HG03280 (cell line): Measurements from ENCODE around the gene TTC27.
"Not testable (repeated sequence)": the region's sequence is repeated elsewhere in the genome, so short reads cannot be mapped to it uniquely, and the experiment has no call there.

ENCODE experiments used
- ATAC-seq: cut with Tn5 transposase; IDR thresholded peaks from one replicate; pipeline ENCODE4 v1.9.1; 2021; ENCODE audit warnings: mild to moderate bottlenecking, moderate library complexity; ENCODE audit not compliant: unreplicated experiment

The TTC27 gene

DNA sequence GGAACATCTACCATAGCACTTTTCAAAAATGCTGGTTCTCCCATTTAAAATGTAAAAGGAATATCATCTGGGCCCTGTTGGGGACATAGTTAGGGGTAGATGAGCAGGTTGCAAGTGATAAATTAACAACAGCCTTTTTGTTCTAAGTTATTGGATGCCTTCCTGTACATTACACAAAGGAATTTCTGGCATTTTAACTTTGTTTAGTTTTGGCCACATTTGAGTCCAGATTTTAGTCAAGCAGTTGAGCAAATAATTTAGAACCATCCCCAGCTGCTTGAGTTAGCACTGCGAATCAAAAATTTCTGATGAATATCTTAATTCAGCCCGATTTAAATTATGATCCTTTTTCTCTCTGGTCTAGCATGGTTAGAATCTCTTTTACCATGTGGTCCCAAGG, 124.4 kb downstream of the TTC27 start:
- no peak for ATAC-seq

DNA sequence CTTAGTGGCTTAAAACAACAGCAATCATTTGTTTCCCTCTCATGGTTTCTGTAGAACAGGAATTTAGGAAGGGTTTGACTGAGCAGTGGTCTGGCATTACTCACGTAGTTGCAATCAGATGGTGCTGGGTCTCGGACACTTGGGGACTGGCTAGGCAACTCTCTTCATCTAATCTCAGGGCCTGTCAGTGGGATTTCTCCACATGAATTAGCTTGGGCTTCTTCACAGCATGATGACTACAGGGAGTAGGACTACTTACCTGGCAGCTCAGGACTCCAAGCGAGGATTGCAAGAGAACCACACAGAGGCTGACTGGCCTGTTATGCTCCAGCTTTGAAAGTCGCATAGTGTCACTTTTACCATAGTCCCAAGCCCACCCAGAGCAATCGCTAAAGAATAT, 125.1 kb downstream of the TTC27 start:
- ATAC-seq, result no peak

DNA sequence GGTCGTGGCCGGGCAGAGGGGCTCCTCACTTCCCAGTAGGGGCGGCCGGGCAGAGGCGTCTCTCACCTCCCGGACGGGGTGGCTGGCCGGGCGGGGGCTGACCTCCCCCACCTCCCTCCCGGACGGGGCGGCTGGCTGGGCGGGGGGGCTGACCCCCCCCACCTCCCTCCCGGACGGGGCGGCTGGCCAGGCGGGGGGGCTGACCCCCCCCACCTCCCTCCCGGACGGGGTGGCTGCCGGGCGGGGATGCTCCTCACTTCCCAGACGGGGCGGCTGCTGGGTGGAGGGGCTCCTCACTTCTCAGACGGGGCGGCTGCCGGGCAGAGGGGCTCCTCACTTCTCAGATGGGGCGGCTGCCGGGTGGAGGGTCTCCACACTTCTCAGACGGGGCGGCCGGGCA, 126.8 kb downstream of the TTC27 start:
- not testable (repeated sequence) for ATAC-seq

DNA sequence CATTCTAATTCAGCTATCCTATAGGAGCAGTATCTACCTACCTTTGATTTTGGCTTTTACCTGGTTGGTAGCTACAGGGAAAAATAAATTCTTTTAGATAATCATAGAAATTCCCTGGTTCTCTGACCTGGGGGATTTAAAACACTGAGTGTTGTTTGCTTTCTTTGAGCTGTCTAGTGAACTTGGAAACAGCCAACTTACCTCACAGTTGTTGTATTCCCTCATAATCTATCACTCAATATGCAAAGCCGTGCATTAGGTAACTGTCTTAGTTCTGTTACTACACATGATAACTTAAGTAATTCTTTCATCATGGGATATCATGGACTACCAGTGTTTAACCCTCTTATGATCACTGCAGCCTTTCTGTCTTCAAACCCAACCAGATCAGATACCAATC, 127.8 kb downstream of the TTC27 start:
- no peak for ATAC-seq

DNA sequence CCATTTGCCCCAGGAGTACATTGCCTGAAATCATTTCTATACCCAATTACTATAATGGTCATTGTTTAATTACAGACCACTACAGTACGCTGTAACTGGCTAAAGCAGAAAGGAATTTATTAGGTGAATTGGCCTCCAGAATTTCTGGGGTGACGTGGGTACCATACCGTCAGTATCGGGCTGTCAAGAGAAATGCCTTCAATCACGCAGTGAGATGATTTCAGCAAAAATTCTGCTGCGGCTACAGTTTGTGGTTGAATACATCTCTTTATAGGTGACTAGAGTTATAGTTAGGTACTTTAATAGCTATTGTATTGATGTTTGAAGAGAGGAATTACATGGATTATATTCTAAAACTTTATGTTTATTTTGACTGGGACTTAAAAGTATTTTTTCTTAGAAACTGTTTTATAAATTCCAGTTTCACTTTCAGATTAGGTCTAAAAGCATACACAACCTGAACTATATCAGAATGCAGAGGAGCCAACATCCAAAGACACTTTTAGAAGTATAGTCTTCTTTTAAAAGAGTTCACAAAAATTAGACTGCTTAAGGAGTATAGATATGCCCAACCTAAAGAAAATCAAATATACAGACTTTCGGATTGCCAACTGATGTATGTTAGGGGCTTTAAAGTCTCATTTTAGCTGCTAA, 128.4 kb downstream of the TTC27 start:
- ATAC-seq, result no peak

DNA sequence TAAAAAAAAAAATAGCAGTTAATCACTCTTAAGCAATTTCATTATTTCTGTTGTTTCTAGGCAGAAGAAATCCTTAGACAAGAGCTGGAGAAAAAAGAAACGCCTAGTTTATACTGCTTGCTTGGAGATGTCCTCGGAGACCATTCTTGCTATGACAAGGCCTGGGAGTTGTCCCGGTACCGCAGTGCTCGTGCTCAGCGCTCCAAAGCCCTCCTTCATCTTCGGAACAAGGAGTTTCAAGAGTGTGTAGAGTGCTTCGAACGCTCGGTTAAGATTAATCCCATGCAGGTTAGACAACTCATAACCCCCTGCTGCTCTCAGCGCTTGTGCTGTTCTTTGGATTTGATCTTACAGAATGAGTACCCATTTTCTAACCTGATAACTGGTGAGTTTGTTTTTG, 130.4 kb downstream of the TTC27 start:
- no peak for ATAC-seq

DNA sequence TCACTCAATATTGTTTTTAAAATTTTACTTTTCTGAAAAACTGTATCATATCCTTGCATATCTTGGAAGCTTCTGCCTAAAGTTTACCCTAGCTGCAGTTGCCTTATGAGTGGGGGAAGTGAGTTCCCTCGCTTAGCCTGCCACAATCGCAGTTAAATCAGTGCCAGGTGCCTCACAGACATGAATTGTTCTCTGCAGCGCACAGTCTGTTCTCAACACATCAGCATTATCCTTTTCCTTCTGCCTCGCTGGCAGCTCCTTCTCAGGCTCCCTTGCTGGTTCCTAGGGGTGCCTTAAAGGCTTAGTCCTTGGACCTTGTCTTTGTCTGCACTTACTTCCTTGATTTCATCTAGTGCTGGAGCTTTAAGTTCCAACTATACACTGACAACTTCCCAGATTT, 132.8 kb downstream of the TTC27 start:
- no peak for ATAC-seq

DNA sequence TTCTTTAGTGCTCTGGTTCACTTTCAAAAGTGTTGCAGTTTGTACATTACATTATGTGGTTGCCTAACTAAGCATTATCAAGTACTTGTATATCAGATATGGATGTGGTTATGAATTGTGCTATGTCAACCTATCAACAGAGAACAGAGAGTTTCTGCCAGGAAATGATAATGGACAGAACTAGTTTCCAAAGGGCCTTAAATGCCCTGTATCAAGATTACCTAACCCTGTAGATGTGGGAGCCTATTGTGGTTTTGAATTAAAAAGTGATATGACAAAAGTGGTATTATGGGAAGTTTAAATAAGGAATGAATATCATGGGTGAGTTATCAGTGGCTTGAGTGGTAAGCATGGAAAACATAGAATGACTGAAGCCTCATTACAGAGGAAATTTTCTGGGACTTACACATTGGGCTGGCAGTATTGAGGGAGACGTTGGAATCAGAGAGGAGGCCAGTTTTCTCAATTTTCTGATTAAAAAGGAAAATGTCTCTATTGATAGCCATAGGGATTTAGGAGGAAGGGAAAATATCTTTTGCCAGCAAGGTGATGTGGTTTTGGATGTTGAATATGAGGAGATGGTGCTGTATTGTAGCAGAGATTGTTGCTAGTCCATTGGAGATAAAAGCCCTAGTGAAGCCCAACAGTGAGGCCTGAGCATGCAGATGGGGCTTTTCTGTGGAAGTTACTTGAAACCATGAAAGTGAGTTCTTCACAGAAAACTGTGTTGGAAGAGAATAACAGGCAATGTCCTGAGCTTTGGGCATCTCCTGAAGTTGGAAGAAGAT, 140.7 kb downstream of the TTC27 start:
- no peak for ATAC-seq

DNA sequence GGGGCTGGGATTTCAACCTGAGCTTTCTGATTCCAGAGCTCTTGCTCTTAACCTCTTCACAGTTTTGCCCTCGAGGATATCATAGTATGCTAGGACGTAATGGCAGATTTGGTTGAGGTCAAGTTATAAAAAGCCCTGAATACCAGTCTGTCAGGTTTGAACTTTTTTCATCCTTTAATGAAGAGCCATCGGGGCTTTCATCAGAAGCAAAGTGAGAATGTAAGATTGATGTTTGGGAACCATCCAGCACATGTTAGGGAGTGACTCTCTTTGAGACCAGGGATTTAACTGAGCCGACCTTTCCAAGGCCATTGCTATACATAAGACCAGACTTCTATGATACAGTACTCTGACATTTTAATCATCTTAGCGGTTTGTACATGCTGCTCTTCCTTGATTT, 142.5 kb downstream of the TTC27 start:
- ATAC-seq, result no peak

DNA sequence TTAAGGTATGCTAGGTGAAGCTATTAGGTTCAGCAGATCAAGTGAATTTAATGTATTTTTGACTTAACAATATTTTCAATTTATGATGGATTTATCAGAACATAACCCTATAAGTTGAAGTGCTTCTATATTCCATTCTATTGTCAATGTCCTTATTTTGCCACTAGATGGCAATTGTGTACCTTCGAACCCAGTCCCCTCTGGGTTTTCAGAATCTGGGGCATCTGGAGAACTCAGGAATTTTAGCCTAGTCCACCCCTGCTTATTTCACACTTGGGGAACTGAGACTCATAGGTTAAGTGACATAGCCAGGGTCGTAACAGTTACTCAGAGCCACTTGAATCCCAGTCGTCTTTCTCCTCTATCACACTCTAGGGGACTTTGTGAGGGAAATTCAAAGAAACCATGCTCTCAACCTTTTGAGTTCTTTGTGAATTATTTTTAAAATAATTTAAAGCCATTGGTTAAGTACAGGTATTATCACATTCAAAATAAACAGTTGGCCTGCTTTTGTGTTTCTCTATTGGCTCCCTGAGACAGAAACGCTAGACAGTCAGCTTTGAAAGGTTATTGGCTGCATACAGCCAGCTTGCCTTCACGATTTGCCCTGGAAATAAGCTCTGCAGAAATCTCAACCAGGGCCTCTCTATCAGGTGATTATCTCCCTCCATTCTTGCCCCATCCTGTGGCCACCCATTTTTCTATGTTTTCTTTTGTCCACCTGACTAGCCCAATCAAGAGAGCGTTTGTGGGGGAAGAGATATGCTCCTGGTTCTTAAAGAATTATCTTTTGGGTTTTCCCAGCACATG, 145.0 kb downstream of the TTC27 start:
- no peak for ATAC-seq

DNA sequence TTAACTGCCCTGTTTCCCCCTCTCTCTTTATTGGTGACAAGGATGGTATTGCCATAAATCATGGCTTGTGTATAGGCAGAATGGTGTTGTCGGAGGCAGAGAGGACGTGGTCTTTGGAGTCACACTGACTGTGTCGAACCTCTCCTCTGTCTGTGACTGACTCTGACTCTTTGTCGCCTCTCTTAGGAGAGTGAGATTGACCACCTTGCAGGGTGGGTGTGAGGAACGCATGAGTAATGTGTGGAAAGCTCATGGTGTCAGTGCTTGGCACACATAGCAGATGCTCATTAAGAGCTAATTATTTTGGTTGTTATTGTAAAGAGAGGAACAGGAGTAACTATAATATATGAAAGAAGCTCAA, 145.6 kb downstream of the TTC27 start:
- no peak for ATAC-seq

DNA sequence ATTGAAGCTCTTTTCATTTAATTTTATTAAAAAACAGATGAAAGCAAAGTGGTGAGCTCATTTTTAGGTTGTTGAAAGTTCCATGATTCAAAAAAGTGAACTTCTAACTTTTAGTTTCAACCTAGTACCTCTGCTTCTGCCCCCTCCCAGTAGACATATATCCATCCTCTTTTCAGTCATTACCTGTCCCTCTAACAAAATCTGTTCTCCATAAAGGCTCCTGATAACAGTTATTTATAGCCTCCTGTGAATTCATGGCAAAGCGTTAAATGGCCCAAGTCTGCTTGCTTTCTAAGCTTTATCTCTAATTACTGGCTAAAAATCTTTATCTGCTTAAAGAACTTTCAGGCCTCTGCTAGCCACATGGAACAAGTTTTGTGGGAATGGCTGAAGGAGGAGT, 148.1 kb downstream of the TTC27 start:
- ATAC-seq, result no peak

DNA sequence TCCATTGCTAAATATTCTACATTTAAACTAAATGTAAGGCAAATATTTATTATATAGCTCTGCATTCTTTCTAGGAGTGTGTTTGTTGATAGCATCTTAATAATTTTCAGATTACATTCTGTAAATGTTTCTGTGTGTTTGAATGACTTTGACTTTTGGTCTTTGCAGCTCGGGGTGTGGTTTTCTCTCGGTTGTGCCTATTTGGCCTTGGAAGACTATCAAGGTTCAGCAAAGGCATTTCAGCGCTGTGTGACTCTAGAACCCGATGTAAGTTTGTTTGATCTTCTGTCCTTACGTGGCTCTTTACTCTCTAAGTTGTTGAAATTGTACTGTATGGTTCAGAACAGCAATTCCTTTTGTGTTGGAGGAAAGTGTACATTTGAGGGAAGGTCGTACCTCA, 149.9 kb downstream of the TTC27 start:
- no peak for ATAC-seq

DNA sequence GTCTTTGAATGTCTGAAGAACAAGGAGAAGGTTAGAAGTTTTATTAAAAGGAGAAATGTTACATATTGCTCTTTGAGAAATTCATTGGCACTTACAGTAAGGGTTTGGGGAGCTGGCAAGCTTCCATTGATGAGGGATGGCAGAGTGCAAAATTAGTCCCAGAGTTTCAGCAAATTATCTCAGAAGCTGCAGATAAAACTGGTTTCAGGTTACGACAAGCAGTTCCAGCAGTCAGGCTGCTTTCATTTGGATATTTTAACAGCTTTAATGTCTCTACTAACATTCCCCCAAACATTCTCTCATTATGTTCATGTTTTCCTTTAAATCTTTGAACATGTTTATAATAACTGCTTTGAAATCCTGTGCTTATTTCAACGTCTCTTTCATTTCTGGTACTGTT, 153.1 kb downstream of the TTC27 start:
- ATAC-seq, result no peak

DNA sequence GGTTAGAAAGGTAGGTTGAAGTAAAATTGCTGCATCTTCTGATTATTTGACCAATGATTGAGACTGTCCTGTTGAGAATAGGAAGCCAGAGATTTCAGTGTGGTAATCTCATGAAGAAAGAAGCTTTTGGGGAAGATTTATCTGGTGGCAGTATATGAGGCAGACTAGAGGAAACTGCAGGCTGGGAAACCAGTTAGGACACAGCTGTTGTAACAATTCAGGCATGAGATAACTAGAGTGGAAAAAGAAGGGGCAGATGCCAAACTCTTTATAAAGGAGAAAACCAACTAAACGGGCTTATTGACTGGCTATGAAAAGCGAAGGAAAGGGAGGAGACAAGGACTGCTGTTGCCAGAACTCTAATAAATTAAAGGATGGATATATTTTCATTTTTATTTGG, 155.6 kb downstream of the TTC27 start:
- ATAC-seq, result no peak

DNA sequence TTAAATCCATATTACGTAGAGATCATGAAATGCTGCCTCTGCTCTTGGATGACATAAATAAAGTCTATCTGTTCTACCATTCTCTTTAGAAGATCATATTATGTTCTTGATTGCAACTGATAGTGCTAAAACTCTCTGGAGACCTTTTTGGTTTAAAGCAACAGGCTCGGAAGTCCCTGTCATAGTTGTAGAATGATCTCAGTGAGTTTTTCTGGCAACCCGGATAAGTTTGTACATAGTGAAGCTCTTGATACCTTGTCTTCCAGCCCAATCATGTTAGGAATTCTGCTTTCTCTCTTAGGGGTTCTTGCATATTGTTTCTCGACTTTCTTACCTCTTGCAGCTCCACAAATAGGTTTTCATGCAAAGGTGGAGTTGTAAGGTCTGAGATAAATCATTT, 156.1 kb downstream of the TTC27 start:
- no peak for ATAC-seq

DNA sequence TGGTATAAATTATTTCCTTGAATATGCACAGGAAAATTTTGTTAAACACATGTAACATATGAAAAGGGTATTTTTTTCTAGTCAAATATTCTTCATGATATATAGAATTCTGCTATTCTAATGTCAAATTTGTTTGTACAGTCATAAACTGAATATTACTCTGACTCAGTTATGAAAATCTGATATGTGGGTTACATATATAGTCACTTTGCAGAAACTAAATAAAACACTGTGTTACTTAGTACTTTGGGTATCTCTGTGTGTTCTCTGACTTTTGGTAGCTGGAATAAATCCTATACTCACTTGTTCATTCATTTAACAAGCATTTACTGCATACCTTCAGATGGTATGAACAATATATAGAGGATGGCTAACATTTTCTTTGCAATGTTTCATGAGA, 159.4 kb downstream of the TTC27 start:
- ATAC-seq, result no peak

DNA sequence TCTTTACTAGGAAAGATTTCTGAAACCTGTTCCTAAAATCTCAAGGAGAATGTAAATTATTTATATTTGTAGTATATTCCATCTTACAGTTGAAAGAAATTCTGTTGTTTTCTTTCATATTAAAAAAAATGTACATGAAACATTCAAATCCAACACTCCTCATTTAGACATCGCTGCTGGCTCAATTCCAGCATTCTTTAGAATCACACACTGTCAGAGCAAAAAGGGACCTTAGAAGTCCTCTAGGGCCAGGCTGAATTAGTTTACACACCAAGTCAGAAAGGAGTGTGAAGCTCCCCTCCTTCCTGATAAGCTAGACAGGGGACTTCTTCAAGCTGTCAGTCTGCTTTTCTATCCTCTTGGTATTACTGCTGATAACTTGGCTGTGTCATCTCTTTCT, 160.3 kb downstream of the TTC27 start:
- no peak for ATAC-seq

DNA sequence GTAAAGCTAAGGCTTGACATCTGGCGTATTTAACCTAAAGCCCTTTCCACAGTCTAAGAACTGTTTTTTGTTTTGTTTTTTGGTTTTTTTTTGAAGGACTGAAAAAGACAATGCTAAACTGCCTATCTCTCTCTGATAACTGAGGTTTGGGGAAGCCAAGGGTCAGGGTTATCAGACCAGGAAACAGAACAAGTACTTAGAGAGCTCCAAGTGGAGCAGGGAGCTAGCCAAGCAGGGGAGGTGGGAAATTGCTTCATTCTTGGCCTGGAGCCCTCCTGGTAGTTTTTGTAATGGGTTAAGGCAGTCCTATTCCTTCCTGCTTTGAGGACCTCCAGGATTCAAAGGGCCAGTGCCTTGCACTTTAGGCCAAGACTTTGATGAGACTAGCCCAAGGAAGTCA, 164.6 kb downstream of the TTC27 start:
- no peak for ATAC-seq

DNA sequence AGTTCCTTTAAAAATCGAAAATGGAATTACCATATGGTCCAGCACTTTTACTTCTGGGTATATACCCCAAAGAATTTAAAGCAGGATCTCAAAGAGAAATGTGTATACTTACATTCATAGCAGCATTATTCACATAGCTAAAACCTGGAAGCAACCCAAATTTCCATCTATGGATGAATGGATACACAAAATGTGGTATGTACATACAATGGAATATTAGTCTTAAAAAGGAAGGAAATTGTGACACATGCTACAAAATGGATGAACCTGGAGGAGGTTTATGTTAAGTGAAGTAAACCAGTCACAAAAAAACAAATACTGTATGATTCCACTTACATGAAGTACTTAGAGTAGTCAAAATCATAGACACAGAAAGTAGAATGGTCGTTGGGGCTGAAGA, 171.0 kb downstream of the TTC27 start:
- no peak for ATAC-seq

DNA sequence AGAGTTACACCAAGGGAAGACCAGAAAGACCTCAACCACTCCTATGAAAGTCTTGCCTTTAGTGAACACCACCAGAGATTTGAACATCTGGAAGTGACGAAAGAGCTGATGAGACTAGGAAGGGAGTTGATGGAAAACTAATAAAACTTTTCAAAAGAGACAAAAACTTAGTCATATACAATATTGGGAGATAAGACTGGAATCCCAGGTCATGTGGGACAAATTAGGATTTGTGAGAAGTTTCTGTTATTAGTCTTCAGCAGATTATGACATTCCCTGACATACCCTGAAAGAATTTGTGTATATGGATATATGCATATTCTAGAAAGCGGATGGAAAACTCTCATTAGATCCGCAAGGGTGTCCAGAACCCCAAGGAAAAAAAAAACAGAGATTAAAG, 173.9 kb downstream of the TTC27 start:
- ATAC-seq, result no peak

DNA sequence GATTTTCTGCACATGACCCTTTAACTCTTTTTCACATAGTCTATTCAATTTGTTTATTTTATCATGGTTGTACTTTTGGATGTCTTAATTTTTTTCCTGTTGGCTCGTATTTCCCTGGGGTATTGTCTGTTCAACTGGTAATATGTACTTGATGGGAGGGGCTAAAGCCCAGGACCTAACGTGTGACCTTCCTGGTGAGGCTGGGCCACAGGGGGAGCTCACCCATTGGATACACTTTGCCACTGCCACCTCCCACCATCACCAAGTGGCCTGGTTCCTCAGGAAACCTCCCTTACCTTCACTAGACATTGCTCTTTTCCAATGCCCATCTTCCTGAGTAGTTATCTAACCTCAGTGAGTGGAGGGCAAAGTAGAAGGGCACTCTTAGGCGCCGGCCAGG, 175.0 kb downstream of the TTC27 start:
- no peak for ATAC-seq
